HCT116 (cell line): ENCODE results near the gene PAQR8. TPM values are rescaled to one million over a fixed set of nuclear protein-coding genes. Genes with fewer than 3 reads are reported as not detected.

Experiments used
- ATAC-seq: fragments of 200-7000 bp; cut with Tn5 transposase; 2 replicates; pipeline ENCODE4 v1.9.1; 2020; ENCODE audit warnings: mild to moderate bottlenecking, moderate library complexity
- BruUV-seq: library from RNA; stranded (reverse); fragments of 400-500 nt; replicated peaks from 2 replicates; lab custom pipeline; 2021; lab: Mats Ljungman, UMichigan
- CTCF ChIA-PET: fragments of 300-600 bp; sonication (Branson Sonifier 250); formaldehyde crosslinking; loops from one replicate; lab custom pipeline; 2021; ENCODE audit warnings: antibody characterized with exemption; lab: Charles Lee
- POLR2A ChIA-PET: fragments of 300-600, 350-600 bp; sonication (Branson Sonifier 250); formaldehyde crosslinking; loops from one replicate; lab custom pipeline; 2021; ENCODE audit warnings: antibody characterized with exemption; lab: Charles Lee
- RAD21 ChIA-PET, 2 experiments: fragments of 300-600 bp; sonication (Branson Sonifier 250); formaldehyde crosslinking; loops; one replicate each; lab custom pipeline; 2023; ENCODE audit warnings: low total read pairs in 2 of 2; ENCODE audit not compliant: uncharacterized antibody in 2 of 2, unreplicated experiment in 2 of 2, low non-redundant PET in 1 of 2; lab: Charles Lee
- DNase-seq: peaks from one replicate; pipeline ENCODE4 v3.0.0-alpha.2; 2010; ENCODE audit warnings: low read depth, low spot score
- H2AFZ ChIP-seq: fragments of 200-600 bp; shearing (Covaris generic), sonication (generic); 2 replicates; pipeline ENCODE4 v1.6.1; 2017; ENCODE audit warnings: low read depth, mixed run types, mixed read lengths, antibody characterized with exemption, low read length; ENCODE audit not compliant: poor library complexity, severe bottlenecking
- H3K27ac ChIP-seq: 2 replicates; pipeline ENCODE4 v1.5.1; 2012; ENCODE audit warnings: low read depth, low read length
- H3K27me3 ChIP-seq: fragments of 200-600 bp; sonication (generic); 2 replicates; pipeline ENCODE4 v1.6.1; 2016; ENCODE audit warnings: mixed run types, low read length, mixed read lengths; ENCODE audit not compliant: insufficient read depth
- H3K36me3 ChIP-seq, 2 experiments: fragments of 200-500 bp in 1 of 2; fragments of 200-600 bp in 1 of 2; sonication (Bioruptor generic) in 1 of 2; sonication (generic) in 1 of 2; 2 replicates each; pipeline versions ENCODE4 v1.5.1 to v1.6.1; 2014 to 2016; ENCODE audit warnings: low read length in 2 of 2, inconsistent platforms in 1 of 2, mixed read lengths in 1 of 2, mixed run types in 1 of 2; ENCODE audit not compliant: insufficient read depth in 2 of 2, control insufficient read depth in 1 of 2
- H3K4me1 ChIP-seq, 2 experiments: fragments of 200-600 bp in 1 of 2; sonication (generic) in 1 of 2; 2 replicates each; pipeline versions ENCODE4 v1.5.1 to v1.6.1; 2012 to 2017; ENCODE audit warnings: low read length in 2 of 2, inconsistent platforms in 1 of 2, mild to moderate bottlenecking in 1 of 2, mixed read lengths in 1 of 2, mixed run types in 1 of 2, moderate library complexity in 1 of 2; ENCODE audit not compliant: insufficient read depth in 2 of 2, control insufficient read depth in 1 of 2
- H3K4me2 ChIP-seq: fragments of 200-600 bp; sonication (generic); 2 replicates; pipeline ENCODE4 v1.6.1; 2017; ENCODE audit warnings: mixed run types, low read length, mixed read lengths
- H3K4me3 ChIP-seq, 2 experiments: fragments of 200-600 bp in 1 of 2; sonication (generic) in 1 of 2; replicated peaks in 1 of 2; 2 replicates each; pipeline ENCODE4 v1.5.1; 2011 to 2016; ENCODE audit warnings: low read length in 2 of 2, control low read depth in 1 of 2, low read depth in 1 of 2, mild to moderate bottlenecking in 1 of 2, mixed read lengths in 1 of 2, mixed run types in 1 of 2
- H3K79me2 ChIP-seq: fragments of 200-600 bp; sonication (generic); 2 replicates; pipeline ENCODE4 v1.6.1; 2017; ENCODE audit warnings: mild to moderate bottlenecking, mixed run types, low read length, moderate library complexity, mixed read lengths; ENCODE audit not compliant: insufficient read depth
- H3K9ac ChIP-seq: fragments of 200-600 bp; sonication (generic); 2 replicates; pipeline ENCODE4 v1.6.1; 2016; ENCODE audit warnings: low read length, mixed read lengths
- H3K9me2 ChIP-seq: fragments of 200-600 bp; sonication (generic), shearing (Covaris generic); 2 replicates; pipeline ENCODE4 v1.6.1; 2017; ENCODE audit warnings: mixed run types, mild to moderate bottlenecking, moderate library complexity; ENCODE audit not compliant: insufficient read depth
- H3K9me3 ChIP-seq, 2 experiments: fragments of 200-500 bp in 1 of 2; fragments of 200-600 bp in 1 of 2; sonication (Bioruptor generic) in 1 of 2; sonication (generic) in 1 of 2; 2 replicates each; pipeline ENCODE4 v1.6.1; 2014 to 2017; ENCODE audit warnings: low read length in 2 of 2, mixed read lengths in 2 of 2, inconsistent platforms in 1 of 2, low read depth in 1 of 2, mild to moderate bottlenecking in 1 of 2, mixed run types in 1 of 2, moderate library complexity in 1 of 2; ENCODE audit not compliant: control insufficient read depth in 1 of 2, insufficient read depth in 1 of 2
- H4K20me1 ChIP-seq: fragments of 200-600 bp; sonication (generic), shearing (Covaris generic); 2 replicates; pipeline ENCODE4 v1.6.1; 2017; ENCODE audit warnings: mixed run types, mild to moderate bottlenecking, moderate library complexity; ENCODE audit not compliant: insufficient read depth
- CEBPB ChIP-seq: IDR thresholded peaks from 2 replicates; pipeline ENCODE4 v1.6.1; 2012; ENCODE audit warnings: low read depth
- intact Hi-C: fragments of 100-400 bp; cut with micrococcal nuclease; formaldehyde crosslinking; loops from 2 replicates; pipeline ENCODE4 v1.10.0; 2022
- total RNA-seq: library from RNA; stranded (reverse); gene quantifications from one replicate; pipeline ENCODE4 v1.2.1, GENCODE V29; 2021; ENCODE audit not compliant: unreplicated experiment
- TF ChIP-seq, protein P1 (sequence below): IDR thresholded peaks from 2 replicates; pipeline ENCODE4 v1.6.1; 2012; ENCODE audit warnings: low read depth
- TF ChIP-seq, protein P2 (sequence below), 3 experiments: fragments of 200-600 bp in 1 of 3; sonication (generic) in 1 of 3; IDR thresholded peaks in 2 of 3; conservative IDR thresholded peaks in 1 of 3; 2 replicates each; pipeline ENCODE4 v1.5.1; 2012 to 2017; ENCODE audit warnings: low read depth in 2 of 3, low read length in 2 of 3, antibody characterized with exemption in 1 of 3, borderline replicate concordance in 1 of 3, control low read depth in 1 of 3, mild to moderate bottlenecking in 1 of 3, mixed read lengths in 1 of 3, mixed run types in 1 of 3, moderate library complexity in 1 of 3; ENCODE audit not compliant: insufficient read depth in 1 of 3

The PAQR8 gene
- total RNA-seq, 1 experiment from 2014 or later: 5.9 TPM

DNA sequence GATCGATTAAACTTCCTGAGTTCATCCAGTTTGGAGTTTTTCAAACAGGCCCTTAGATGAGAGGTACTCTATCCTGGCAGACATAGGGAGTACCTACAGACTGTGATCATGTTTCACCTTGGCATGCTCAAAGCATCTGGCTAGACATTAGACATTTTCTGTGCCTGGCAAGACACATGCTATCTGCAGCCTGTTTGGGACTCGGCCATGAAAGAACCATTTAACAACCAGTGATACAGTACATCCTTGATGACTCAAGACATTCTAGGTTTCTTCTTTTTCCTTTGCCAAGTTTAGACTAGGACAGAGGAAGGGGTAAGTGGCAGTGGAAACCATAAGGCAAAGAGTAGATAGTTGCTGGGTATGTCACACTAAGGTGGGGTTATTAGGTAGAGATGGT is 15.4 kb upstream of the PAQR8 start:
- Histone ChIP-seq H3K27me3 (no peaks in the 10 kb centered on the region), H3K4me2 (no peak overlapping the region), H3K9me2 (no peaks in the 10 kb centered on the region), H3K9me3 (no peaks in the 10 kb centered on the region), H3K79me2 (no peaks in the 10 kb centered on the region), H3K9ac (no peak overlapping the region), H3K36me3 (no peaks in the 10 kb centered on the region), H2AFZ (no peak overlapping the region), H3K4me1 (peaks cover 0 to 7% of the 10 kb centered on the region in 2 experiments; a peak in 2 of 4 replicates), H4K20me1 (no peaks in the 10 kb centered on the region), H3K27ac (no peak overlapping the region), H3K4me3 (no peak overlapping the region)
- TF ChIP-seq, protein P1, sequence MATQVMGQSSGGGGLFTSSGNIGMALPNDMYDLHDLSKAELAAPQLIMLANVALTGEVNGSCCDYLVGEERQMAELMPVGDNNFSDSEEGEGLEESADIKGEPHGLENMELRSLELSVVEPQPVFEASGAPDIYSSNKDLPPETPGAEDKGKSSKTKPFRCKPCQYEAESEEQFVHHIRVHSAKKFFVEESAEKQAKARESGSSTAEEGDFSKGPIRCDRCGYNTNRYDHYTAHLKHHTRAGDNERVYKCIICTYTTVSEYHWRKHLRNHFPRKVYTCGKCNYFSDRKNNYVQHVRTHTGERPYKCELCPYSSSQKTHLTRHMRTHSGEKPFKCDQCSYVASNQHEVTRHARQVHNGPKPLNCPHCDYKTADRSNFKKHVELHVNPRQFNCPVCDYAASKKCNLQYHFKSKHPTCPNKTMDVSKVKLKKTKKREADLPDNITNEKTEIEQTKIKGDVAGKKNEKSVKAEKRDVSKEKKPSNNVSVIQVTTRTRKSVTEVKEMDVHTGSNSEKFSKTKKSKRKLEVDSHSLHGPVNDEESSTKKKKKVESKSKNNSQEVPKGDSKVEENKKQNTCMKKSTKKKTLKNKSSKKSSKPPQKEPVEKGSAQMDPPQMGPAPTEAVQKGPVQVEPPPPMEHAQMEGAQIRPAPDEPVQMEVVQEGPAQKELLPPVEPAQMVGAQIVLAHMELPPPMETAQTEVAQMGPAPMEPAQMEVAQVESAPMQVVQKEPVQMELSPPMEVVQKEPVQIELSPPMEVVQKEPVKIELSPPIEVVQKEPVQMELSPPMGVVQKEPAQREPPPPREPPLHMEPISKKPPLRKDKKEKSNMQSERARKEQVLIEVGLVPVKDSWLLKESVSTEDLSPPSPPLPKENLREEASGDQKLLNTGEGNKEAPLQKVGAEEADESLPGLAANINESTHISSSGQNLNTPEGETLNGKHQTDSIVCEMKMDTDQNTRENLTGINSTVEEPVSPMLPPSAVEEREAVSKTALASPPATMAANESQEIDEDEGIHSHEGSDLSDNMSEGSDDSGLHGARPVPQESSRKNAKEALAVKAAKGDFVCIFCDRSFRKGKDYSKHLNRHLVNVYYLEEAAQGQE: no peak
- no peak for TF ChIP-seq CEBPB
- TF ChIP-seq, protein P2, sequence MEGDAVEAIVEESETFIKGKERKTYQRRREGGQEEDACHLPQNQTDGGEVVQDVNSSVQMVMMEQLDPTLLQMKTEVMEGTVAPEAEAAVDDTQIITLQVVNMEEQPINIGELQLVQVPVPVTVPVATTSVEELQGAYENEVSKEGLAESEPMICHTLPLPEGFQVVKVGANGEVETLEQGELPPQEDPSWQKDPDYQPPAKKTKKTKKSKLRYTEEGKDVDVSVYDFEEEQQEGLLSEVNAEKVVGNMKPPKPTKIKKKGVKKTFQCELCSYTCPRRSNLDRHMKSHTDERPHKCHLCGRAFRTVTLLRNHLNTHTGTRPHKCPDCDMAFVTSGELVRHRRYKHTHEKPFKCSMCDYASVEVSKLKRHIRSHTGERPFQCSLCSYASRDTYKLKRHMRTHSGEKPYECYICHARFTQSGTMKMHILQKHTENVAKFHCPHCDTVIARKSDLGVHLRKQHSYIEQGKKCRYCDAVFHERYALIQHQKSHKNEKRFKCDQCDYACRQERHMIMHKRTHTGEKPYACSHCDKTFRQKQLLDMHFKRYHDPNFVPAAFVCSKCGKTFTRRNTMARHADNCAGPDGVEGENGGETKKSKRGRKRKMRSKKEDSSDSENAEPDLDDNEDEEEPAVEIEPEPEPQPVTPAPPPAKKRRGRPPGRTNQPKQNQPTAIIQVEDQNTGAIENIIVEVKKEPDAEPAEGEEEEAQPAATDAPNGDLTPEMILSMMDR (IDR thresholded peaks at IDR 0.05 in 2 of 3, conservative IDR thresholded peaks at IDR 0.05 in 1 of 3; ENCODE audit: borderline replicate concordance in 1 of 3, insufficient read depth in 1 of 3, low read depth in 2 of 3, low read length in 2 of 3): no peak
- no peak for DNase-seq
- ChIA-PET CTCF (interaction anchor here (1.0 kb wide), 1 partner anchor 19 kb away, joined by 3 read pairs; no protein-coding TSS in a partner anchor), RAD21 (no interaction called here), POLR2A (no interaction called here)
- no TSS peak for BruUV-seq
- intact Hi-C loops: no loop called here
- ATAC-seq: no peak
